GM19239 (cell line): ENCODE data around the gene CETP.

Experiments used
- DNase-seq: peaks from one replicate; pipeline ENCODE4 v3.0.0; 2011; ENCODE audit warnings: low spot score; ENCODE audit not compliant: insufficient read length
- FAIRE-seq: peaks from 2 replicates; lab custom pipeline; 2011; peaks lifted over from hg19 to GRCh38; lab: Jason Lieb, UNC

CETP gene

DNA sequence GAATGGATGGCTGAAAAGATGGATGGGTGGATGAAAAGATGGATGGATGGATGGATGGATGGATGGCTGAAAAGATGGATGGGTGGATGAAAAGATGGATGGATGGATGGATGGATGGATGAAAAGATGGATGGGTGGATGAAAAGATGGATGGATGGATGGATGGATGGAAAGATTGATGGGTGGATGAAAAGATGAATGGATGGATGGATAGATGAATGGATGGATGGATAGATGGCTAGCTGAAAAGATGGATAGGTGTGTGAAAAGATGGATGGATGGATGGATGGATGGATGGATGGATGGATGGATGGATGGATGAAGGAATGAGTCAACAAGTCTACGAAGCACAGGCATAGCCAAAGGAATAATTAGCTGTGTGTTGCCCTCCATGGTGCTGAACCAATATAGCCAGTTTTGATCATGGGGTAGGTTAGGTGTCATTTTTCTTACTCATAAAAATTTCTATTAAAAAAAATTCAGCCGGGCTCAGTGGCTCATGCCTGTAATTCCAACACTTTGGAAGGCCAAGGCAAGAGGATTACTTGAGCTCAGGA, 68.7 kb downstream of the CETP start:
- FAIRE-seq (no peak), DNase-seq (no peak)

DNA sequence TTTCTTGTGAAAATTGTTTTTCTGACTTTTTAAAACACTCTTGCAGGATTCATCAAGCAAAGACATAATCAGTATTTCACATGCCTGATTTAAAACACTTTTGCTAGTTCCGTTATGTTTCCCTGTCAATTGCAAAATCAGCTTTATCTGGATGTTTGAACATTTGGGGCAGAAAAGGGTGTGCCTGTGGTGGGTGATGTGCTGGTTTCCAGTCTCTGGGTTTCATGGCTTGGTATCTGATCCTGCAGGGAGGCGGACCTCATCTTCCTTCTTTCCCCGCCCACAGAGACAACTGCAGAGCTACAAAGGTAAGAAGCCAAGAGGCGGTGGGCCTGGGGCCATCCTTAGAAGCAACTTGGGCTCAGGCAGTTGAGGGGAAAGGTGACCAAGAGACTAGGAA, 69.4 kb downstream of the CETP start:
- no peak for FAIRE-seq
- DNase-seq: no peak

DNA sequence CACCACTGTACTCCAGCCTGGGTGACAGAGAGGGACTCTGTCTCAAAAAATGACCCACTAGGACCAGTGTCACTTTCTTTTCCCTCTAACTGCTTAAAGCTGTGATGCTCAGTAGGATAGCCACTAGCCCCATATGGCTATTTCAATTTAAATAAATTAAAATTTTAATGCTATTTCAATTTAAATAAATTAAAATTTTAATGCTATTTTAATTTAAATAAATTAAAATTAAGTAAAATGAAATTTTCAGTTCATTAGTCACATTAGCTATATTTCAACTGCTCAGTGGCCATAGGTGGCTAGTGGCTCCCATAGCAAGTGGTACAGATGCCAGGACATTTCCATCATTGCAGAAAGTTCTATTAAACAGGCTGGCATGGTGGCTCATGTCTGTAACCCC, 70.6 kb downstream of the CETP start:
- DNase-seq (no peak), FAIRE-seq (no peak)

DNA sequence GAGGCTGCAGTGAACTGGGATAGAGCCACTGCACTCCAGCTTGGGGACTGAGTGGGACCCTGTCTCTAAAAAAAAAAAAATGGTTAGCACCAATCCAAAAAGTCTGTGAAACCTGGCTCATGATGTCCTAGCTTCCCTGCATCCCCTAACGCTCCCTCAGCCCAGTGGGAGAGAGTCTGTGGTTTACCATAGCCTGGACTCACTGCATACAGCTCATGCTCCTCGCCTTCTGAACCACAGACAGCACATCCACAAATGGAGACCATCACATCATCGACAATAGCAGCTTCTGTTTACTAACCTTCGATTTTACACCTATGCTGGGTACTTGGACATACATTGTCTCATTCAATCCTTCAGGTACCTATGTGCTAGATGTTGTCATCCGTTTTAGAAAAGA, 71.2 kb downstream of the CETP start:
- DNase-seq: no peak
- FAIRE-seq: no peak
